ENCODE results near the gene SBK1.

GRCh38 chr16:28259091-28259780 lies 33.1 kb upstream of the SBK1 start:
- no peak for TF ChIP-seq CTCF (IDR thresholded peaks at IDR 0.05)
- TF ChIP-seq POLR2A (IDR thresholded peaks at IDR 0.05) = no peak

All from transverse colon (tissue), 3 donors.